GM10266 (cell line): Measurements from ENCODE around the gene THEM5.

Experiments
- DNase-seq: peaks from one replicate; pipeline ENCODE4 v3.0.0; 2012; ENCODE audit errors: extremely low spot score
- TF ChIP-seq, protein P1 (sequence below): IDR thresholded peaks from 2 replicates; pipeline ENCODE4 v1.5.1; 2012; ENCODE audit warnings: mild to moderate bottlenecking, low read depth; ENCODE audit not compliant: control insufficient read depth, insufficient read depth; ENCODE audit errors: missing control alignments

Gene THEM5

DNA sequence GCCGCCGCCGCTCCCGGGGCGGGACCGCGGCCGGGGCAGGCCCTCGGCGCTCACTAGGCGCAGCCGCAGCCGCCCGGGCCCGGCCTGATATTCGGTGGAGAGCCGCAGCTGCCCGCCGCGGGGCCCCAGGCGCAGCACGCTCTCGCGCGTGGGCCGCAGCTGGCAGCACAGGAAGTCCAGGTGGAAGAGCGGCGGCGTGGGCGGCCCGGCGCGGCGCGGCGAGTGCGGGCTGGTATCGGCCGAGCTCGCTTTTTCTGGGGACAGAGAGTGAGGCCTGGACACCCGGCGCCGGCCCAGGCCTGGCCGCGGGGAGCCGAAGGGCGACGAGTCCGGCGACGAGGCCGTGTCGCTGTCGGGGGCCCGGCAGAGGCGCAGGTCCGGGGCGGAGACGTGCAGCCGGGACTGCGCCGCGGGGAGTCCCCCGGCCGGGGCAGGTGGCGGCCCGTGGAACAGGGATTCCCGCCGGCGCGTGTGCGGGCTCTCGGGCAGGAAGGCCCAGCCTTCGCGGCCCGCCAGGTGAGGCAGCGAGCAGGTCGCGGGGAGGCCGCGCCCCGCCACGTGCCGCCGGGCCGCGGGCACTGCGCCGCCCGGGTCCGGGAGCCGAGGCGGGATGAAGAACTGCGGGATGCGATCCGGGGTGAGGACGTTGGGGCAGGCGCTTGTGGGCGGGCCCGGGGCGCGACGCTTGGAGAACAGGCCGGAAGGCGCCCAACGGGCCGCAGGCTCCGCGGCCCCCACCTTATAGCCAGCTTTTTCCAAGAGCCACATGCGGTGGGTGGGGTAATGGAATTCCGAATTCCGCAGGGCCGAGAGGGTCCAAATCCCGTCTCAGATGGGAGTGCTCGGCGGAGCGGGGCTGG is 15.1 kb downstream of the THEM5 start:
- TF ChIP-seq, protein P1, sequence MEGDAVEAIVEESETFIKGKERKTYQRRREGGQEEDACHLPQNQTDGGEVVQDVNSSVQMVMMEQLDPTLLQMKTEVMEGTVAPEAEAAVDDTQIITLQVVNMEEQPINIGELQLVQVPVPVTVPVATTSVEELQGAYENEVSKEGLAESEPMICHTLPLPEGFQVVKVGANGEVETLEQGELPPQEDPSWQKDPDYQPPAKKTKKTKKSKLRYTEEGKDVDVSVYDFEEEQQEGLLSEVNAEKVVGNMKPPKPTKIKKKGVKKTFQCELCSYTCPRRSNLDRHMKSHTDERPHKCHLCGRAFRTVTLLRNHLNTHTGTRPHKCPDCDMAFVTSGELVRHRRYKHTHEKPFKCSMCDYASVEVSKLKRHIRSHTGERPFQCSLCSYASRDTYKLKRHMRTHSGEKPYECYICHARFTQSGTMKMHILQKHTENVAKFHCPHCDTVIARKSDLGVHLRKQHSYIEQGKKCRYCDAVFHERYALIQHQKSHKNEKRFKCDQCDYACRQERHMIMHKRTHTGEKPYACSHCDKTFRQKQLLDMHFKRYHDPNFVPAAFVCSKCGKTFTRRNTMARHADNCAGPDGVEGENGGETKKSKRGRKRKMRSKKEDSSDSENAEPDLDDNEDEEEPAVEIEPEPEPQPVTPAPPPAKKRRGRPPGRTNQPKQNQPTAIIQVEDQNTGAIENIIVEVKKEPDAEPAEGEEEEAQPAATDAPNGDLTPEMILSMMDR: no peak
- DNase-seq: peak; percentile 81

GRCh38 chr1:151837884-151838221 is 15.7 kb downstream of the THEM5 start:
- TF ChIP-seq, protein P1: no peak
- DNase-seq: no peak

GRCh38 chr1:151837197-151837596 is 16.3 kb downstream of the THEM5 start:
- TF ChIP-seq, protein P1: no peak
- DNase-seq: no peak

DNA sequence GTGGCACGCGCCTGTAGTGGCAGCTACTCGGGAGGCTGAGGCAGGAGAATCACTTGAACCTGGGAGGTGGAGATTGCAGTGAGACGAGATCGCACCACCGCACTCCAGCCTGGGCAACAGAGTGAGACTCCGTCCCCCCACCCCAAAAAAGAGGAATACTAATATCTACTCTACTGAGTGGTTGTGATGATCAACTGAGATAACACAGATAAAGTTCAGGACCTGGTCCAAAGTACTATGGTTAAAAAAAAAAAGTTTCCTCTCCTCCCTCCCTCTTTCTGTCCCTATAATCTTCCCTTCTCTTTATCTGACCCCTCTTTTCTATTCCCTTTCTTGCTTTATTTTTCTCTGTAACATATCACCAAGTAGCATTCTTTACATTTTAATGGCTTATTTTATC is 17.9 kb downstream of the THEM5 start:
- TF ChIP-seq, protein P1: no peak

GRCh38 chr1:151834239-151834638 is 19.3 kb downstream of the THEM5 start:
- TF ChIP-seq, protein P1: no peak
- no peak for DNase-seq

More for the DNA sequence above, 17.9 kb downstream of the THEM5 start:
- no peak for DNase-seq

- TF ChIP-seq, protein P1: no peak
Measured at GRCh38 chr1:151833172-151833900, 20.2 kb downstream of the THEM5 start.

GRCh38 chr1:151832318-151832980 is 21.1 kb downstream of the THEM5 start:
- TF ChIP-seq, protein P1: no peak
- no peak for DNase-seq

More at GRCh38 chr1:151833172-151833900, 20.2 kb downstream of the THEM5 start:
- DNase-seq: no peak
